Epithelial cell of proximal tubule (primary cell): Measurements from ENCODE around the gene MRPS31. TPM values are rescaled to one million over a fixed set of nuclear protein-coding genes. Genes with fewer than 3 reads are reported as not detected.
"Not testable (repeated sequence)": the region's sequence is repeated elsewhere in the genome, so short reads cannot be mapped to it uniquely, and the experiment has no call there.

Source experiments
- DNase-seq: peaks from one replicate; pipeline ENCODE4 v3.0.0-alpha.2; 2011; ENCODE audit warnings: low read depth
- H3K4me3 ChIP-seq: 2 replicates; pipeline ENCODE4 v1.5.1; 2011; ENCODE audit warnings: low read depth, mild to moderate bottlenecking, low read length
- total RNA-seq: library from RNA; depleted of rRNA; stranded (reverse); fragments of >200 nt; gene quantifications from 2 replicates; pipeline ENCODE4 v1.2.3, GENCODE V29; 2015
- TF ChIP-seq, protein P1 (sequence below): conservative IDR thresholded peaks from 2 replicates; pipeline ENCODE4 v1.5.1; 2012; ENCODE audit warnings: low read depth, mild to moderate bottlenecking, low read length

Gene MRPS31
- total RNA-seq, 1 donor from 2014 or later = 22.9 TPM

GRCh38 chr13:40732658-40733057 is 38.3 kb downstream of the MRPS31 start:
- H3K4me3 ChIP-seq = no peak overlapping the region
- TF ChIP-seq, protein P1, sequence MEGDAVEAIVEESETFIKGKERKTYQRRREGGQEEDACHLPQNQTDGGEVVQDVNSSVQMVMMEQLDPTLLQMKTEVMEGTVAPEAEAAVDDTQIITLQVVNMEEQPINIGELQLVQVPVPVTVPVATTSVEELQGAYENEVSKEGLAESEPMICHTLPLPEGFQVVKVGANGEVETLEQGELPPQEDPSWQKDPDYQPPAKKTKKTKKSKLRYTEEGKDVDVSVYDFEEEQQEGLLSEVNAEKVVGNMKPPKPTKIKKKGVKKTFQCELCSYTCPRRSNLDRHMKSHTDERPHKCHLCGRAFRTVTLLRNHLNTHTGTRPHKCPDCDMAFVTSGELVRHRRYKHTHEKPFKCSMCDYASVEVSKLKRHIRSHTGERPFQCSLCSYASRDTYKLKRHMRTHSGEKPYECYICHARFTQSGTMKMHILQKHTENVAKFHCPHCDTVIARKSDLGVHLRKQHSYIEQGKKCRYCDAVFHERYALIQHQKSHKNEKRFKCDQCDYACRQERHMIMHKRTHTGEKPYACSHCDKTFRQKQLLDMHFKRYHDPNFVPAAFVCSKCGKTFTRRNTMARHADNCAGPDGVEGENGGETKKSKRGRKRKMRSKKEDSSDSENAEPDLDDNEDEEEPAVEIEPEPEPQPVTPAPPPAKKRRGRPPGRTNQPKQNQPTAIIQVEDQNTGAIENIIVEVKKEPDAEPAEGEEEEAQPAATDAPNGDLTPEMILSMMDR = no peak
- no peak for DNase-seq

DNA sequence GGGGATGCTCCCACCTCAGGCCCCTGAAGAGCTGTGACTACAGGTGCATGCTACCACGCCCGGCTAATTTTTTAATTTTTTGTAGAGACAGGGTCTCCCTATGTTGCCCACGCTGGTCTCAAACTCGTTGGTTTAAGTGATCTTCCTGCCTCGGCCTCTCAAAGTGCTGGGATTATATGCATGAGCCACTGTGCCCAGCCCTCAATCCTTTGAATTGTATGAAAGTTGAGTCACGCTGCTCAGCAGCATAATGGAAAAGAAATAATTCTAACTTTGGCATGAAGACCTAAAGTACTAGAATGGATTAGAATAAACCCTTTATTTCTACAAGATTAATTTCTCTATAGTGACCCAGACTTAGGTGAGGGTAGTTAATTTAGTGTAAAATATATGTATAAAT is 42.4 kb downstream of the MRPS31 start:
- DNase-seq = no peak
- TF ChIP-seq, protein P1 = no peak
- no peak overlapping the region for H3K4me3 ChIP-seq

GRCh38 chr13:40714433-40714832 is 56.6 kb downstream of the MRPS31 start:
- not testable (repeated sequence) for DNase-seq, H3K4me3 ChIP-seq

DNA sequence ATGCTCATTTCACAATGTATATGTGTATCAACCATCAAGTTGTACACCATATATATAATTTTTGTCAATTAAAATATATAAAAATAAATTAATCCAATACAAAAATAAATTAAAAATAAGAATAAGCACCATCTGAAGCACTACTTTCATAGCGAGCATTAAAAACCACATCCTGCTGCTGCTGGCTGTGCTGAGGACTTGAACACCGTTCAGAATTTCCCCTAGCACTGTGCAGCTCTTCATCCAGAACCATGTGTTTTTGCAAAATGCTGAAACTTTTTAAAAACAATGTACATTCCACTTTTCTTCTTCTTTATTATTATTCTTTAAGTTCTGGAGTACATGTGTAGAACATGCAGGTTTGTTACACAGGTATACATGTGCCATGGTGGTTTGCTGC is 64.6 kb downstream of the MRPS31 start:
- TF ChIP-seq, protein P1 = no peak
- DNase-seq = no peak
- H3K4me3 ChIP-seq = no peak overlapping the region

DNA sequence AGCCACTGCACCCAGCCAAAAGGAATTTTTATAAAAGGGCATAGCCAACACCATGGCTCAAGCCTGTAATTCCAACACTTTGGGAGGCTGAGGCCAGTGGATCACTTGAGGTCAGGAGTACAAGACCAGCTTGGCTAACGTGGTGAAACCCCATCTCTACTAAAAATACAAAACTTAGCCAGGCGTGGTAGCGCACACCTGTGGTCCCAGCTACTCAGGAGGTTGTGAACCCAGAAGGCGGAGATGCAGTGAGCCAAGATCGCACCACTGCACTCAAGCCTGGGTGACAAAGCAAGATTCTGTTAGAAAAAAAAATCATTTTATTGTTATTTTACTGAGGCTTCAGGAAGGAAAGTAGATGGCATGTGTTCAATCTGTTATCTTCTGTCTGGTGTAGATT is 73.3 kb downstream of the MRPS31 start:
- no peak for DNase-seq
- no peak overlapping the region for H3K4me3 ChIP-seq
- TF ChIP-seq, protein P1 = no peak

GRCh38 chr13:40694426-40694825 is 76.6 kb downstream of the MRPS31 start:
- H3K4me3 ChIP-seq = no peak overlapping the region
- TF ChIP-seq, protein P1 = no peak
- DNase-seq = no peak

GRCh38 chr13:40692946-40693345 is 78.0 kb downstream of the MRPS31 start:
- no peak overlapping the region for H3K4me3 ChIP-seq
- TF ChIP-seq, protein P1 = no peak
- DNase-seq = no peak

DNA sequence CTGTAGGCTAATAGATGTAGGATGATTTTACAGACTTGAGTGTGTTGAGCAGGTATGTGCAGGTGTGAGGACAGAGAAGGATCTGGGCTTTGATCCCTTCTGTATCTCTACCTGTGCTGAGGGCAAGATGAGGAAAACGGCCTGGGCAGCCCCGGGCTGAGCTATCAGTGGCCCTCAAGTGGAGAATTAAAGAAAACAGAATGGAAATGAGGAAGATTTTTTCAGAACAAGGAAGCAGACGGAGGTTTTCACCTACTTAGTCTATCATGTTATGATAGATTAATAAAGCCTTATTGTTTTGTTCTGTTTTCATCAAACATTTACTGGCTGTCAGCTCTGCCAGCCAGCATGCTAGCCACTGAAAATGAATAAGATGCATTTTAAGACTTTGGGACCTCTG is 82.2 kb downstream of the MRPS31 start:
- TF ChIP-seq, protein P1 = no peak
- no peak overlapping the region for H3K4me3 ChIP-seq
- DNase-seq = no peak
